DOHH2 (cell line): Measurements from ENCODE around the gene ITCH.
"Not testable (repeated sequence)": the region's sequence is repeated elsewhere in the genome, so short reads cannot be mapped to it uniquely, and the experiment has no call there.

Experiments used
- H3F3A ChIP-seq: fragments of 200-600 bp; sonication (generic), shearing (Covaris generic); 2 replicates; pipeline ENCODE4 v1.6.0; 2016; ENCODE audit warnings: antibody characterized with exemption, mild to moderate bottlenecking; ENCODE audit not compliant: control insufficient read depth, insufficient read depth
- H3K27ac ChIP-seq: fragments of 200-600 bp; sonication (generic); 2 replicates; pipeline ENCODE4 v1.5.1; 2014; ENCODE audit warnings: low read depth, mild to moderate bottlenecking, low read length, moderate library complexity
- H3K27me3 ChIP-seq: fragments of 200-600 bp; sonication (generic); 2 replicates; pipeline ENCODE4 v1.6.1; 2014; ENCODE audit warnings: mild to moderate bottlenecking, low read length, mixed read lengths; ENCODE audit not compliant: control insufficient read depth
- H3K36me3 ChIP-seq: fragments of 200-600 bp; sonication (generic); 2 replicates; pipeline ENCODE4 v1.6.1; 2014; ENCODE audit warnings: mild to moderate bottlenecking, low read length, moderate library complexity, mixed read lengths; ENCODE audit not compliant: control insufficient read depth
- H3K4me1 ChIP-seq: fragments of 200-600 bp; sonication (generic); 2 replicates; pipeline ENCODE4 v1.6.1; 2014; ENCODE audit warnings: mild to moderate bottlenecking, low read length, mixed read lengths; ENCODE audit not compliant: control insufficient read depth
- H3K4me2 ChIP-seq: fragments of 200-600 bp; sonication (generic); 2 replicates; pipeline ENCODE4 v1.6.0; 2014; ENCODE audit warnings: mild to moderate bottlenecking, low read length, moderate library complexity
- H3K4me3 ChIP-seq: fragments of 200-600 bp; sonication (generic); 2 replicates; pipeline ENCODE4 v1.5.1; 2014; ENCODE audit warnings: mild to moderate bottlenecking, low read length, mixed read lengths
- H3K79me2 ChIP-seq: fragments of 200-600 bp; sonication (generic); 2 replicates; pipeline ENCODE4 v1.6.1; 2014; ENCODE audit warnings: mild to moderate bottlenecking, low read length, mixed read lengths; ENCODE audit not compliant: control insufficient read depth
- H3K9me2 ChIP-seq: fragments of 200-600 bp; sonication (generic); replicated peaks from 2 replicates; pipeline ENCODE4 v1.6.1; 2014; ENCODE audit warnings: mild to moderate bottlenecking, low read length, mixed read lengths; ENCODE audit not compliant: control insufficient read depth
- H3K9me3 ChIP-seq: fragments of 200-600 bp; sonication (generic); 2 replicates; pipeline ENCODE4 v1.6.1; 2014; ENCODE audit warnings: antibody characterized with exemption, low read length, mixed read lengths; ENCODE audit not compliant: control insufficient read depth, insufficient read depth
- H4K20me1 ChIP-seq: fragments of 200-600 bp; sonication (generic); 2 replicates; pipeline ENCODE4 v1.6.0; 2014; ENCODE audit warnings: low read depth, mild to moderate bottlenecking, antibody characterized with exemption, low read length, moderate library complexity; ENCODE audit not compliant: control insufficient read depth, insufficient read depth
- CTCF ChIP-seq: fragments of 200-600 bp; sonication (generic); IDR thresholded peaks from one replicate; pipeline ENCODE4 v1.5.1; 2014; ENCODE audit warnings: antibody characterized with exemption, mild to moderate bottlenecking, low read depth, low read length; ENCODE audit not compliant: poor library complexity, severe bottlenecking
- EZH2phosphoT487 ChIP-seq: fragments of 200-600 bp; sonication (generic); IDR thresholded peaks from 2 replicates; pipeline ENCODE4 v1.6.1; 2017; ENCODE audit warnings: borderline replicate concordance, mild to moderate bottlenecking, antibody characterized with exemption, low read length, moderate library complexity, mixed read lengths

ITCH gene

GRCh38 chr20:34407962-34408474 lies 44.9 kb downstream of the ITCH start:
- Histone ChIP-seq H3K79me2 (peaks cover 37% of the 10 kb centered on the region), H3K27me3 (no peaks in the 10 kb centered on the region), H3K4me1 (peaks cover 32% of the 10 kb centered on the region), H4K20me1 (peaks cover 25% of the 10 kb centered on the region), H3K4me3 (no peak overlapping the region), H3K36me3 (peaks cover 41% of the 10 kb centered on the region), H3K9me3 (no peaks in the 10 kb centered on the region), H3F3A (peaks cover 9% of the 10 kb centered on the region), H3K9me2 (no peaks in the 10 kb centered on the region), H3K4me2 (no peak overlapping the region), H3K27ac (no peak overlapping the region)
- TF ChIP-seq EZH2phosphoT487 = no peak
- TF ChIP-seq CTCF = no peak

- H4K20me1 ChIP-seq = peaks cover 10% of the 10 kb centered on the region
- H3K4me1 ChIP-seq = peaks cover 28% of the 10 kb centered on the region
- H3K27me3 ChIP-seq = no peaks in the 10 kb centered on the region
- TF ChIP-seq EZH2phosphoT487 (no peak), CTCF (no peak)
- no peak overlapping the region for H3K4me3 ChIP-seq
- peaks cover 55% of the 10 kb centered on the region for H3K36me3 ChIP-seq
- H3K9me3 ChIP-seq = no peaks in the 10 kb centered on the region
- H3K79me2 ChIP-seq = peaks cover 22% of the 10 kb centered on the region
- H3K4me2 ChIP-seq = no peak overlapping the region
- no peak overlapping the region for H3K27ac ChIP-seq
- H3F3A ChIP-seq = no peaks in the 10 kb centered on the region
- H3K9me2 ChIP-seq = no peaks in the 10 kb centered on the region
These were observed 47.3 kb downstream of the ITCH start for GRCh38 chr20:34410336-34410735.

GRCh38 chr20:34412453-34412852 lies 49.4 kb downstream of the ITCH start:
- Histone ChIP-seq H3K4me3 (no peak overlapping the region), H4K20me1 (no peaks in the 10 kb centered on the region), H3K4me1 (peaks cover 31% of the 10 kb centered on the region), H3K27me3 (no peaks in the 10 kb centered on the region), H3K4me2 (no peak overlapping the region), H3K27ac (no peak overlapping the region), H3F3A (no peaks in the 10 kb centered on the region), H3K9me3 (no peaks in the 10 kb centered on the region), H3K9me2 (no peaks in the 10 kb centered on the region), H3K36me3 (peaks cover 63% of the 10 kb centered on the region), H3K79me2 (peaks cover 7% of the 10 kb centered on the region)
- TF ChIP-seq EZH2phosphoT487 = no peak
- no peak for TF ChIP-seq CTCF

- Histone ChIP-seq H3K4me3 (peak overlapping the region; percentile 37; the same call in 1 of the 2 replicates), H3K36me3 (peaks cover 59% of the 10 kb centered on the region), H3K4me2 (peak overlapping the region; percentile 62), H3K4me1 (peaks cover 31% of the 10 kb centered on the region), H3K27ac (peak overlapping the region; percentile 47)
- H3K27me3 ChIP-seq, H4K20me1 ChIP-seq, H3K79me2 ChIP-seq, H3K9me2 ChIP-seq, H3F3A ChIP-seq, H3K9me3 ChIP-seq: not testable (repeated sequence)
These were observed 51.5 kb downstream of the ITCH start for GRCh38 chr20:34414525-34414924.
